ENCODE measurements around the gene SLC35B2. TPM values are rescaled to one million over a fixed set of nuclear protein-coding genes. Genes with fewer than 3 reads are reported as not detected.
A peak's percentile ranks its signal among the peaks of the same experiment; 100 is the strongest.

The SLC35B2 gene
- total and polyA plus RNA-seq, 8 donors: 38.7 to 50.3 (median 43.7) TPM

GRCh38 chr6:44255871-44256774 lies 1.2 kb downstream of the SLC35B2 start:
- Histone ChIP-seq H3K36me3 (peaks cover 0 to 72% of the 10 kb centered on the region in 2 donors), H3K27ac (peak overlapping the region; percentile 87 to 94), H3K9me3 (no peaks in the 10 kb centered on the region), H3K4me1 (peaks cover 13 to 65% of the 10 kb centered on the region in 2 donors), H3K4me3 (peak overlapping the region; percentile 85 to 86), H3K27me3 (no peaks in the 10 kb centered on the region)
- intact Hi-C loops (cut with DNase I): no loop called here
- DNase-seq: peak in 1 of 4 donors; percentile 47
- TF ChIP-seq CTCF (IDR thresholded peaks at IDR 0.05): no peak
- peak; percentile 32 for ATAC-seq

GRCh38 chr6:44255105-44255808 lies 2.1 kb downstream of the SLC35B2 start:
- Histone ChIP-seq H3K36me3 (peaks cover 5 to 75% of the 10 kb centered on the region in 2 donors), H3K27me3 (no peaks in the 10 kb centered on the region), H3K9me3 (no peaks in the 10 kb centered on the region), H3K4me3 (no peak overlapping the region), H3K4me1 (peaks cover 13 to 74% of the 10 kb centered on the region in 2 donors), H3K27ac (no peak overlapping the region)
- TF ChIP-seq CTCF (IDR thresholded peaks at IDR 0.05): no peak
- ATAC-seq (no peak), DNase-seq (peak in 1 of 4 donors; percentile 37)
- intact Hi-C loops (cut with DNase I): no loop called here

- ATAC-seq (no peak), DNase-seq (peak in 1 of 4 donors; percentile 33)
- intact Hi-C loops (cut with DNase I): no loop called here
- peaks cover 19 to 82% of the 10 kb centered on the region in 2 donors for H3K4me1 ChIP-seq
- H3K27ac ChIP-seq: no peak overlapping the region
- no peaks in the 10 kb centered on the region for H3K27me3 ChIP-seq
- H3K36me3 ChIP-seq: peaks cover 5 to 75% of the 10 kb centered on the region in 2 donors
- TF ChIP-seq CTCF (IDR thresholded peaks at IDR 0.05): no peak
- no peaks in the 10 kb centered on the region for H3K9me3 ChIP-seq
- no peak overlapping the region for H3K4me3 ChIP-seq
These were observed 2.9 kb downstream of the SLC35B2 start for GRCh38 chr6:44254191-44255104.

GRCh38 chr6:44253307-44254101 lies 3.8 kb downstream of the SLC35B2 start:
- Histone ChIP-seq H3K27me3 (no peaks in the 10 kb centered on the region), H3K27ac (no peak overlapping the region), H3K36me3 (peaks cover 5 to 75% of the 10 kb centered on the region in 2 donors), H3K4me1 (peaks cover 25 to 91% of the 10 kb centered on the region in 2 donors), H3K4me3 (no peak overlapping the region), H3K9me3 (no peaks in the 10 kb centered on the region)
- ATAC-seq (no peak), DNase-seq (peak in 1 of 4 donors; percentile 25)
- peak; percentile 18 to 28 for TF ChIP-seq CTCF (IDR thresholded peaks at IDR 0.05)
- intact Hi-C loops (cut with DNase I): no loop called here
